Measurements from ENCODE around the gene DNAJC4. TPM values are rescaled to one million over a fixed set of nuclear protein-coding genes. Genes with fewer than 3 reads are reported as not detected.
A peak's percentile ranks its signal among the peaks of the same experiment; 100 is the strongest.

Gene DNAJC4
- total RNA-seq, 1 donor from 2014 or later = 3.9 TPM

- TF ChIP-seq EZH2phosphoT487 (IDR thresholded peaks at IDR 0.05) (no peak), EZH2 (IDR thresholded peaks at IDR 0.05) (no peak), CTCF (IDR thresholded peaks at IDR 0.05) (no peak)
- peaks cover 3% of the 10 kb centered on the region for H3K79me2 ChIP-seq (ENCODE audit: low read depth)
- H3K4me1 Mint-ChIP-seq = peaks cover 15% of the 10 kb centered on the region
- H3K4me2 ChIP-seq = no peak overlapping the region
- H4K20me1 ChIP-seq (ENCODE audit: low read depth) = no peaks in the 10 kb centered on the region
- no peak overlapping the region for H3K9ac ChIP-seq
- H3K4me3 ChIP-seq = no peak overlapping the region
- no peak overlapping the region for H3K27ac Mint-ChIP-seq
- peaks cover 3% of the 10 kb centered on the region for H3K27me3 Mint-ChIP-seq (ENCODE audit: insufficient read depth, low read depth)
- DNase-seq (ENCODE audit: low spot score) = no peak
- H3K36me3 Mint-ChIP-seq = peaks cover 12% of the 10 kb centered on the region
- no peaks in the 10 kb centered on the region for H3K4me1 ChIP-seq
- H3K27ac ChIP-seq = no peak overlapping the region
- H3K36me3 ChIP-seq = no peaks in the 10 kb centered on the region
- peak overlapping the region; percentile 1 for H3K4me3 Mint-ChIP-seq
- H3K27me3 ChIP-seq = no peaks in the 10 kb centered on the region
- peaks cover under 1% of the 10 kb centered on the region for H3F3A ChIP-seq (ENCODE audit: low read depth)
- H2AFZ ChIP-seq (replicated peaks) = no peak overlapping the region
- no peaks in the 10 kb centered on the region for H3K9me3 Mint-ChIP-seq
- H3K9me3 ChIP-seq (ENCODE audit: low read depth) = no peaks in the 10 kb centered on the region
Observed at GRCh38 chr11:64278576-64279190, 48.3 kb downstream of the DNAJC4 start.

- H3K9me3 ChIP-seq (ENCODE audit: low read depth) = no peaks in the 10 kb centered on the region
- no peak overlapping the region for H3K27ac Mint-ChIP-seq
Observed at GRCh38 chr11:64281957-64282770, 51.8 kb downstream of the DNAJC4 start.

GRCh38 chr11:64283092-64283491 lies 52.7 kb downstream of the DNAJC4 start:
- no peaks in the 10 kb centered on the region for H3K9me3 ChIP-seq (ENCODE audit: low read depth)
- H3K27ac ChIP-seq = no peak overlapping the region
- Mint-ChIP-seq H3K36me3 (peaks cover 12% of the 10 kb centered on the region), H3K4me3 (peak overlapping the region; percentile 78), H3K4me1 (peaks cover 16% of the 10 kb centered on the region), H3K27ac (no peak overlapping the region), H3K9me3 (no peaks in the 10 kb centered on the region), H3K27me3 (ENCODE audit: insufficient read depth, low read depth) (peaks cover 11% of the 10 kb centered on the region)
- H4K20me1 ChIP-seq (ENCODE audit: low read depth) = no peaks in the 10 kb centered on the region
- TF ChIP-seq CTCF (IDR thresholded peaks at IDR 0.05) (no peak), EZH2 (IDR thresholded peaks at IDR 0.05) (no peak), EZH2phosphoT487 (IDR thresholded peaks at IDR 0.05) (no peak)
- H3K9ac ChIP-seq = no peak overlapping the region
- no peak for DNase-seq (ENCODE audit: low spot score)
- H3K27me3 ChIP-seq = no peaks in the 10 kb centered on the region
- peaks cover 4% of the 10 kb centered on the region for H3F3A ChIP-seq (ENCODE audit: low read depth)
- no peaks in the 10 kb centered on the region for H3K36me3 ChIP-seq
- no peak overlapping the region for H2AFZ ChIP-seq (replicated peaks)
- peaks cover 3% of the 10 kb centered on the region for H3K79me2 ChIP-seq (ENCODE audit: low read depth)
- H3K4me3 ChIP-seq = no peak overlapping the region
- no peak overlapping the region for H3K4me2 ChIP-seq
- peaks cover 5% of the 10 kb centered on the region for H3K4me1 ChIP-seq

More at GRCh38 chr11:64281957-64282770, 51.8 kb downstream of the DNAJC4 start:
- no peak for DNase-seq (ENCODE audit: low spot score)
- peaks cover 16% of the 10 kb centered on the region for H3K4me1 Mint-ChIP-seq
- Histone ChIP-seq H3K27me3 (no peaks in the 10 kb centered on the region), H3K4me1 (peaks cover 5% of the 10 kb centered on the region), H3K36me3 (no peaks in the 10 kb centered on the region), H3K9ac (no peak overlapping the region), H2AFZ (replicated peaks) (no peak overlapping the region), H3K79me2 (ENCODE audit: low read depth) (peaks cover 3% of the 10 kb centered on the region), H3K27ac (no peak overlapping the region), H3F3A (ENCODE audit: low read depth) (peaks cover 4% of the 10 kb centered on the region), H3K4me2 (no peak overlapping the region), H4K20me1 (ENCODE audit: low read depth) (no peaks in the 10 kb centered on the region), H3K4me3 (no peak overlapping the region)
- peaks cover 11% of the 10 kb centered on the region for H3K27me3 Mint-ChIP-seq (ENCODE audit: insufficient read depth, low read depth)
- peak overlapping the region; percentile 68 for H3K4me3 Mint-ChIP-seq
- no peaks in the 10 kb centered on the region for H3K9me3 Mint-ChIP-seq
- no peak for TF ChIP-seq EZH2phosphoT487 (IDR thresholded peaks at IDR 0.05)
- no peak for TF ChIP-seq EZH2 (IDR thresholded peaks at IDR 0.05)
- TF ChIP-seq CTCF (IDR thresholded peaks at IDR 0.05) = no peak
- H3K36me3 Mint-ChIP-seq = peaks cover 12% of the 10 kb centered on the region

Other genes with a start within 250 kb of the DNAJC4 start
- 51.3 and 84.8 TPM in 2 replicates for gene OTUB1, start 244.1 kb upstream of the DNAJC4 start, total RNA-seq (ENCODE audit: low replicate concordance)
- gene FLRT1, start 194.6 kb upstream of the DNAJC4 start, total RNA-seq (ENCODE audit: low replicate concordance) = 0.11 and 0.12 TPM in 2 replicates
- 11.9 and 27.8 TPM in 2 replicates for gene MACROD1, start 64.4 kb upstream of the DNAJC4 start, total RNA-seq (ENCODE audit: low replicate concordance)
- 252 and 254 TPM in 2 replicates for gene STIP1, start 44.4 kb upstream of the DNAJC4 start, total RNA-seq (ENCODE audit: low replicate concordance)
- gene FERMT3, start 23.8 kb upstream of the DNAJC4 start, total RNA-seq (ENCODE audit: low replicate concordance) = 0.31 TPM in 1 of 2 replicates, not detected in the other
- gene TRPT1, start 4.4 kb upstream of the DNAJC4 start, total RNA-seq (ENCODE audit: low replicate concordance) = 17.5 and 63.4 TPM in 2 replicates
- 23.5 and 28.8 TPM in 2 replicates for gene NUDT22, start 4.3 kb upstream of the DNAJC4 start, total RNA-seq (ENCODE audit: low replicate concordance)
- gene VEGFB, start 4.0 kb downstream of the DNAJC4 start, total RNA-seq (ENCODE audit: low replicate concordance) = 2.3 and 6.8 TPM in 2 replicates
- gene FKBP2, start 10.5 kb downstream of the DNAJC4 start, total RNA-seq (ENCODE audit: low replicate concordance) = 5.3 and 25.1 TPM in 2 replicates
- gene PPP1R14B, start 16.4 kb downstream of the DNAJC4 start, total RNA-seq (ENCODE audit: low replicate concordance) = 107 and 167 TPM in 2 replicates
- gene PLCB3, start 21.0 kb downstream of the DNAJC4 start, total RNA-seq (ENCODE audit: low replicate concordance) = 15.6 and 43.4 TPM in 2 replicates
- gene BAD, start 54.1 kb downstream of the DNAJC4 start, total RNA-seq (ENCODE audit: low replicate concordance) = 19.0 and 49.6 TPM in 2 replicates
- gene GPR137, start 55.3 kb downstream of the DNAJC4 start, total RNA-seq (ENCODE audit: low replicate concordance) = 4.9 and 30.8 TPM in 2 replicates
- 0.19 TPM in 1 of 2 replicates, not detected in the other for gene KCNK4, start 60.8 kb downstream of the DNAJC4 start, total RNA-seq (ENCODE audit: low replicate concordance)
- 0.22 TPM in 1 of 2 replicates, not detected in the other for gene CATSPERZ, start 69.8 kb downstream of the DNAJC4 start, total RNA-seq (ENCODE audit: low replicate concordance)
- 5.5 and 22.0 TPM in 2 replicates for gene ESRRA, start 75.0 kb downstream of the DNAJC4 start, total RNA-seq (ENCODE audit: low replicate concordance)
- 257 and 284 TPM in 2 replicates for gene TRMT112, start 87.0 kb downstream of the DNAJC4 start, total RNA-seq (ENCODE audit: low replicate concordance)
- 111 and 182 TPM in 2 replicates for gene PRDX5, start 87.6 kb downstream of the DNAJC4 start, total RNA-seq (ENCODE audit: low replicate concordance)
- gene CCDC88B, start 109.7 kb downstream of the DNAJC4 start, total RNA-seq (ENCODE audit: low replicate concordance) = 0.62 and 9.0 TPM in 2 replicates
- 12.7 and 16.9 TPM in 2 replicates for gene RPS6KA4, start 128.6 kb downstream of the DNAJC4 start, total RNA-seq (ENCODE audit: low replicate concordance)